GM18858 (cell line): Measurements from ENCODE around the gene NKD2.

Experiments
- ATAC-seq: cut with Tn5 transposase; IDR thresholded peaks from one replicate; pipeline ENCODE4 v1.9.1; 2021; ENCODE audit not compliant: unreplicated experiment

Gene NKD2

DNA sequence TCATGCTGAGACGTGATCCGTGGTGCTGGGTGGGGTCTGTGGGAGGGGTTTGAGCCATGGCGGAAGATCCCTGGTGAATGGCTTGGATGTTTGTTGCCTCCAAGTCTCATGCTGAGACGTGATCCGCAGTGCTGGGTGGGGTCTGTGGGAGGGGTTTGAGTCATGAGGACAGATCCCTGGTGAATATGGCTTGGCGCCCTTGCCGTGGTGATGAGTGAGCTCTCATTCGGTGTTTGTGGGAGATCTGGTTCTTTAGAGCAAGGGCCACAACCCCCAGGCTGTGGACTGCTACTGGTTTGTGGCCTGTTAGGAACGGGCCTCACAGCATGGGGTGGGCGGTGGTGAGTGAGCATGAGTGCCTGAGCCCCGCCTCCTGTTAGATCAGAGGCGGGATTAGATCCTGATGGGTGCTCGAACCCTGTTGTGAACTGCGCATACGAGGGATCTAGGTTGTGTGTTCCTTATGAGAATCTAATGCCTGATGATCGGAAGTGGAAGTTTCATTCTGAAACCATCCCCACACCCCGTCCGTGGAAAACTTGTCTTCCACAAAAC is 31.2 kb downstream of the NKD2 start:
- no peak for ATAC-seq

DNA sequence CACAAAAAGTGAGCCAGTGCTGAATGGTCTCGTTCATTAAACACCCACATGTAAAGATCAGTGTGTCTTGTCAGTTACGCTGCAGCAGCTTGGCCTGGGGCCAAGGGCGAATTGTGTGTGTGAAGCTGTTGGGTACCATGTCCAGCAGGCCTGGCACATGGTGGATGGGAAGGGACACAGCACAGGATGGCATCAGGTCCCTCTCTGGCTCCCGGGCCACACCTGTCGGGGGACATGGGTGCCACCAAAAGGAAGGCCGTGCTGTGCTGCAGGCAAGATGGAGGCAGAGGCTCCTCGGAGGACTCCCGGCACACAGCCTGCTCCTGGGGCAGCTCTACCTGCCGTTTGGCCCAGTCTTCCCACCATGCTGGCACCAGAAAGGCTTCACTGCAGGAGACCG is 32.0 kb downstream of the NKD2 start:
- no peak for ATAC-seq

DNA sequence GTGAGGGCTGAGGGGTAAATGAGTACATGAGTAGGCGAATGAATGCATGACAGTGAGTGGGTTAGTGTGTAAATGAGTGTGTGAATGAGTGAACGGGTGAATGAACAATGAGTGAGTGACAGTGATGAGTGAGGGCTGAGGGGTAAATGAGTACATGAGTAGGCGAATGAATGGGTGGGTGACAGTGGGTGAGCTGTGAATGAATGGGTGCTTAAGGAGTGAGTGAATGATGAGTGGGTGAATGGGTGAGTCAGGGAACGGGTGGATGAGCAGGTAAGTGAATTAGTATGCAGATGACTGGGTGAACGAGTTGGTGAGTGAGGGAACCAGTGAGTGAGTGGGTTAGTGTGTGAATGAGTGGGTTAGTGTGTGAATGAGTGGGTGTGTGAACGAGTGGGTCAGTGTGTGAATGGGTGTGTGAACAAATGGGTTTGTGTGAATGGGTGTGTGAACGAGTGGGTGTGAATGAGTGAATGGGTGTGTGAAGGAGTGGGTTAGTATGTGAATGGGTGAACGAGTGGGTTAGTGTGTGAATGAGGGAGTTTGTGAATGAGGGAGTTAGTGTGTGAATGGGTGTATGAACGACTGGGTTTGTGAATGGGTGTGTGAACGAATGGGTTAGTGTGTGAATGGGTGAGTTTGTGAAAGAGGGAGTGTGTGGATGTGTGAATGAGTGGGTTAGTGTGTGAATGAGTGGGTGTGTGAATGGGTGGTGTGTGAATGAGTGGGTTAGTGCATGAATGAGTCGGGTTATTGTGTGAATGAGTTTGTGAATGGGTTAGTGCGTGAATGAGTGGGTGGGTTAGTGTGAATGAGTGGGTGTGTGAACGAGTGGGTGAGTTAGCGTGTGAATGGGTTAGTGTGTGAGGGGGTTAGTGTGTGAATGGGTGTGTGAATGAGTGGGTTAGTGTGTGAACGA is 32.9 kb downstream of the NKD2 start:
- no peak for ATAC-seq

DNA sequence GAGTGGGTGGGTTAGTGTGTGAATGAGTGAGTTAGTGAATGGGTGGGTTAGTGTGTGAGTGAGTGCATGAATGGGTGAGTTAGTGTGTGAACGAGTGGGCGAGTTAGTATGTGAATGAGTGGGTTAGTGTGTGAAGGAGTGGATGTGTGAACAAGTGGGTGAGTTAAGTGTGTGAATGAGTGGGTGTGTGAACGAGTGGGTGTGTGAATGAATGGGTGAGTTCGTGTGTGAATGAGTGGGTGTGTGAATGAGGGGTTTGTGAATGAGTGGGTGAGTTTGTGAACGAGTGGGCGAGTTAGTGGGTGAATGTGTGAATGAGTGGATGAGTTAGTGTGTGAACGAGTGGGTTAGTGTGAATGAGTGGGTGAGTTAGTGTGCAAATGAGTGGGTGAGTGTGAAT is 34.0 kb downstream of the NKD2 start:
- no peak for ATAC-seq

DNA sequence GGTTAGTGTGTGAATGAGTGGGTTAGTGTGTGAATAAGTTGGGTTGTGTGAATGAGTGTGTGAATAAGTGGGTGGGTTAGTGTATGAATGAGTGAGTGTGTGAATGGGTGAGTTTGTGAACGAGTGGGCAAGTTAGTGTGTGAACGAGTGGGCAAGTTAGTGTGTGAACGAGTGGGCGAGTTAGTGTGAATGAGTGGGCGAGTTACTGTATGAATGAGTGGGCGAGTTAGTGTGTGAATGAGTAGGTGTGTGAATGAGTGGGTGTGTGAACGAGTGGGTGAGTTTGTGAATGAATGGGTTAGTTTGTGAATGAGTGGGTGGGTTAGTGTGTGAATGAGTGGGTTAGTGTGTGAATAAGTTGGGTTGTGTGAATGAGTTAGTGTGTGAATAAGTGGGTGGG is 34.7 kb downstream of the NKD2 start:
- ATAC-seq, result no peak

DNA sequence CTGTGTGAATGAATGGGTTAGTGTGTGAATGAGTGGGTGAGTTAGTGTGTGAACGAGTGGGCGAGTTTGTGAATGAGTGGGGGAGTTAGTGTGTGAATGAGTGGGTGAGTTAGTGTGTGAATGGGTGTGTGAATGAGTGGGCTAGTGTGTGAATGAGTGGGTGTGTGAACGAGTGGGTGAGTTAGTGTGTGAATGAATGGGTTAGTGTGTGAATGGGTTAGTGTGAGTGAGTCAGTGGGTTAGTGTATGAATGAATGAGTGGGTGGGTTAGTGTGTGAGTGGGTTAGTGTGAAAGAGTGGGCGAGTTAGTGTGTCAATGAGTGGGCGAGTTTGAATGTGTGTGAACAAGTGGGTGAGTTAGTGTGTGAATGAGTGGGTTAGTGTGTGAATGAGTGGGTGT is 35.5 kb downstream of the NKD2 start:
- ATAC-seq, result no peak

DNA sequence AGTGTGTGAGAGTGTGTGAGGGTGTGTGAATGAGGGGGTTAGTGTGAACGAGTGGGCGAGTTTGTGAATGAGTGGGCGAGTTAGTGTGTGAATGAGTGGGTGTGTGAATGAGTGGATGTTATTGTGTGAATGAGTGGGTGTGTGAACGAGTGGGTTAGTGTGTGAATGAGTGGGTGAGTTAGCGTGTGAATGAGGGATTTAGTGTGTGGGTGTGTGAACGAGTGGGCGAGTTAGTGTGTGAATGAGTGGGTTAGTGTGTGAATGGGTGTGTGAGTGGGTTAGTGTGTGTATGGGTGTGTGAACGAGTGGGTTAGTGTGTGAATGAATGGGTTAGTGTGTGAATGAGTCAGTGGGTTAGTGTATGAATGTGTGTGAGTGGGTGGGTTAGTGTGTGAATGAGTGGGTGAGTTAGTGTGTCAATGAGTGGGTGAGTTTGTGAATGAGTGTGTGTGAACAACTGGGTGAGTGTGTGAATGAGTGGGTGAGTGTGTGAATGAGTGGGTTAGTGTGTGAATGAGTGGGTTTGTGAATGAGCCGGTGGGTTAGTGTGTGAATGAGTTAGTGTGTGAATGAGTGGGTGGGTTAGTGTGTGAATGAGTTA is 37.5 kb downstream of the NKD2 start:
- ATAC-seq, result no peak

DNA sequence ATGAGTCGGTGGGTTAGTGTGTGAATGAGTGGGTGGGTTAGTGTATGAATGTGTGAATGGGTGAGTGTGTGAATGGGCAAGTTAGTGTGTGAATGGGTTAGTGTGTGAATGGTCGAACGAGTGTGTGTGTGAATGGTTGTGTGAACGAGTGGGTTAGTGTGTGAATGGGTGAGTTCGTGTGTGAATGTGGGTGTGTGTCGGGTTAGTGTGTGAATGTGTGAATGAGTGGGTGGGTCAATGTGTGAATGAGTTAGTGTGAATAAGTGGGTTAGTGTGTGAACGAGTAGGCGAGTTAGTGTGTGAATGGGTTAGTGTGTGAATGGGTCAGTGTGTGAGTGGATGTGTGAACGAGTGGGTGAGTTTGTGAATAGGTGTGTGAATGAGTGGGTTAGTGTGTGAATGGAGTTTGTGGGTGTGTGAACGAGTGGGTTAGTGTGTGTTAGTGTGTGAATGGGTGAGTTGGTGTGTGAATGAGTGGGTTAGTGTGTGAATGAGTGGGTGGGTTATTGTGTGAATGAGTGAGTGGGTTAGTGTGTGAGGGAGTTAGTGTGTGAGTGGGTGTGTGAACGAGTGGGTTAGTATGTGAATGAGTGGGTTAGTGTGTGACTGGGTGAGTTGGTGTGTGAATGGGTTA is 38.8 kb downstream of the NKD2 start:
- ATAC-seq, result no peak

DNA sequence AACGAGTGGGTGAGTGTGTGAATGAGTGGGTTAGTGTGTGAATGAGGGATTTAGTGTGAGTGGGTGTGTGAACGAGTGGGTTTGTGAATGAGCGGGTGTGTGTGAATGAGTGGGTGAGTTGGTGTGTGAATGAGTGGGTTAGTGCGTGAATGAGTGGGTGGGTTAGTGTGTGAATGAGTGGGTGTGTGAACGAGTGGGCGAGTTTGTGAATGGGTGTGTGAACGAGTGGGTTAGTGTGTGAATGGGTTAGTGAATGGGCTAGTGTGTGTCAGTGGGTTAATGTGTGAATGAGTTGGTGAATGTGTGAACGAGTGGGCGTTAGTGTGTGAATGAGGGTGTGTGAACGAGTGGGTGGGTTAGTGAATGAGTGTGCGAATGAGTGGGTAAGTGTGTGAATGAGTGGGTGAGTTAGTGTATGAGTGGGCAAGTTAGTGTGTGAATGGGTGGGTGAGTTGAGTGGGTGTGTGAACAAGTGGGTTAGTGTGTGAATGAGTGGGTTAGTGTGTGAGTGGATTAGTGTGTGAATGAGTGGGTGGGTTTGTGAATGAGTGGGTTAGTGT is 39.6 kb downstream of the NKD2 start:
- ATAC-seq, result no peak

DNA sequence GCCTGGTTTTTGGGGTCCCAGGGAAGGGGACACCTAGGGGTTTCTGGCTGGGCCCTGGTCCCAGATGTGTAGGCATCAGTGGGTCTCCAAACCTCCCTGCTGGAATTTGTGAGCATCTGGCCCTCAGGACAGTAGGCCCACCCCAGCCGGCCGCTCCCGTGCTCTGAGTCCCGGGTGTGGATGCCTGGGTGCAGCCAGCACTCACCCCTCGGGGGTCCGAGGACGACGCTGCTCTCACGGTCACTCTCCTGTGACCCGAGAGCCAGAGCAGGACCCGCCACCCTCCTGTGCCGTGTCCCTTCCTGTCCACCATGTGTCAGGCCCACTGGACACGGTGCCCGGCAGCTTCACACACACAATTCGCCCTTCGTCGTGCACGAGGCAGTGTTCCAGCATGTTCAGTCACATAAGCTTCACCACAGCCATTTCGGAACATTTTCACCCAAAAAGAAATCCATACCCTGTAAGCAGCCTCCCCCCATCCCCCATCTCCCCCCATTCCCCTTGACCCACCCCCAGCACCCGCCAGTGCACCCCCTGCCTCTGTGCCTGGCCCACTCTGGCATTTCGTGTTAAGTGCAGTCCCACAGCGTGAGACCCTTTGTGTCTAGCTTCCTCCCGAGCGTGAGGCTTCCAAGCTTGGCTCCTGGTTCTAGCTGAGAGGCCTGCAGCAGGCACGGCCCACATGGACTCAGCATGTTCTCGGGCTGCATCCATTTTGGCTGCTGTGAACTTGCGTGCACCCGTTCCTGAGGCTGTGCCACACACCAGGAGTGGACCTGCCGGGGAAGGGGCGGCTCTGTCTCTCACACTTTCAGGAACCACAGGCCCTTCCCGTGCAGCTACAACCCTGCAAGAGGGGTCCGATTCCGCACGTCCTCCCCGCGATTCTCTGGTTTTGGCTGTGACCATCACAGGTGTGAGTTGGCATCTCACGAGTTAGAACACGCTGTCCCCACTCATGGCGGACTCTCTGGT is 40.5 kb downstream of the NKD2 start:
- ATAC-seq, result no peak

DNA sequence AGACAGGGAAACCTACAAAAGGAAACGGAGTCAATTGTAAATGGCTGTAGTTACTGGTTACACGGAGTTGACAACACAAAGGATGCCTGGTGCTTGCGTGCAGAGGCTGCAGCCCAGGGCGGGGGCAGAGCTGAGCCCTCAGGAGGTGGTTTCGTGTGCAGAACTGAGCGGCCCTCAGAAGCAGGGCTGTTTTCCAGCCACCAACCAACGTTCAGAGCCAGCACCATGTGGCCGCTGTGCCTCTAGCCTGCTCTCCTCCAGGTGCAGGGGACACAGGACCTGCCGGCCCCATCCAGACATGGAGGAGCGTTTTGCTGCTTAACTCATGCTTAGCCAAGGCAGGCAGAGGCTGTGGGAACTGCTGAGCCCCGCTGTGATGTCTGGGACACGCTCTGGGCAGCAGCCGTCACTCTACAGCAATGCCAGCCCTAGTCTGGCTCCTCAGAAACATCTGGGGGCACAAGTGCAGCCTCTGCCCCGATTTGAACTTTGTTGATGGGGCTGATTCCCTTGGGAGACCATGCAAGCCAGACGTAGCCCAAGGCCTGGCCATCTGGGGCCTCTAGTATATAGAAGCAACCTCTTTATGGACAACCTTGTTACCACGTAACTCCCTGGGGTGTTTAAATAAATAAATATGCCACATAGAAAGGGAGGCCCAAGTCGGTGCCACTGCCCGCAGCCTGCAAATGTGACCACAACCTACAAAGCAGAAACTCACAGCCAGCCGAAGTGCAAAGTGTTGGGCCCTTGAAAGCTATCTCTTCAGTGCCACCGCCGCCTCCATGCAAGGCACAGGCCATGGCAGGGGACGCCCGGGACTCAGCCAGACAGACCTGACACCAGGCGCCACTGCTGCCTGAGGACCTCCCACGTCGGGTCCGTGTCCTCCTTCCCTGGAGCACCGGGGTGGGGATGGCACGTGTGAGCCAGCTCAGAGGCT is 42.1 kb downstream of the NKD2 start:
- no peak for ATAC-seq

DNA sequence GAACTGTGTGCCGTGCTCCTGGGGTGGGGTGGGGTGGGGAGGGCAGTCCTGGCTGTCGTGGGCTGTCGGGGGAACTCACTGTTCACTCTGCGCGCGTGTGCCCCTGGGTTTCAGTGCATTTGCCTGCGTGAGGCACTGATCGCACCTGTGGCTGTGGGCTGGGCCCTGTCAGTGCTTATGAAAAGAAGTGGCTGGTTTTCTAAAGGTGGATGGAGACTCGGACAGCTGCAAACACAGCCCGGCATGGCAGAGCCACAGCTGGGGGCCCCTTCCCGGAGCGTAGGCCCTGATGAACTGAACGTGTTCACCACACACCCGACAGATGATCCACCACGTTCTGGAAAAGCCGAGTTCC is 42.7 kb downstream of the NKD2 start:
- ATAC-seq, result no peak

DNA sequence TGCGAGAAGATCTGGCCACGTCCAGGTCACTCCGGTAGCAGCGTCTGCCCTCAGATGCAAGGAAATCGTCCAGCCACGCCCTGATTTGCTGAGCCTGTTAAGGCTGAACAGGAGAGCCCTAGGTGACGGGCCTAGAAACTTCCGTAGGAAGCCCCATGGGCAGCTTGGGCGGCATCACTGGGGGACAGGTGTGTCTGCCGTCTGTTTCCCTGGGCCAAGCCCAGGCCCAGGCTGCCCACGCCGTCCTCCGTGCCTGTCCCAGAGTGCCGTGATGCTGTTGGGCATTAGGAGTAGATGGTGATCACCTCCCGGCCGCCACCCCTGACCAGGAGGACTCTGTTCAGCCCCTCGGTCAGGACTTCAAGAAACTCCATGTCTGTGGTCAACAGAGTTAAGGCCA is 43.5 kb downstream of the NKD2 start:
- no peak for ATAC-seq

DNA sequence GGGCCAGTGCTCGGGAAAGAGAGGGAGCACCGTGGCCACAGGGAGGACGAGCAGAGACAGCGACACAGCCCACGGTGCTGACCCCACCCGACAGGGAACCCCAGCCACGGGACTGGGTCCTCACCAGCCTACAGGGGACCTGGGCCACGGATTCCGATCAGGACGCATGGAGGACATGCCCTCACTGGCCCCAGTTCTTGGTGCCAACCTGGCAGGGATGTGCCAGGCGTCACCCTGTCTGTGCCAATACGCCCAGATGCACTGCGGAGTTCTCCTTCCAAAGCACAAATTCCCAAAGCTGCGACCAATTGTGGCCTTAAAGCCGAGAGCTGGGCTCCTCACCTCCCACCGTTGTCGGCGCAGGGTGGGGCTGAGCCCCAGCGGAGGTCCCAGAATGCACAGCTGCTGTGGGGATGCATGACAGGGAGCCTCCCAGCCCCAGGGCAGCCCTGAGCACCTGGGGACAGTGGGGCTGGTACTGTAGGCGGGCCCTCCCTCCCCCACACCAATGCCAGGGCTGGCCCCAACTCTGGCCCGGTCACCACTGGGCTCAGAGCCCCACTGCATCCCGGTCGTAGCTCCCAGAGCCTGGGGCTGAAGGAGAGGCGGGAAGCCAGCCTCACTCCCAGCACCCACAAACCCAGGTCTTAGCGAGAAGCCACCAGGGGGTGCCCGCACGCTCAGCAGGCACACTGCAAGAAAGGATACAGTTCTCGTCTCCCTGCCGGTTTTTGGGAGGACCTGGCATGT is 44.2 kb downstream of the NKD2 start:
- no peak for ATAC-seq

DNA sequence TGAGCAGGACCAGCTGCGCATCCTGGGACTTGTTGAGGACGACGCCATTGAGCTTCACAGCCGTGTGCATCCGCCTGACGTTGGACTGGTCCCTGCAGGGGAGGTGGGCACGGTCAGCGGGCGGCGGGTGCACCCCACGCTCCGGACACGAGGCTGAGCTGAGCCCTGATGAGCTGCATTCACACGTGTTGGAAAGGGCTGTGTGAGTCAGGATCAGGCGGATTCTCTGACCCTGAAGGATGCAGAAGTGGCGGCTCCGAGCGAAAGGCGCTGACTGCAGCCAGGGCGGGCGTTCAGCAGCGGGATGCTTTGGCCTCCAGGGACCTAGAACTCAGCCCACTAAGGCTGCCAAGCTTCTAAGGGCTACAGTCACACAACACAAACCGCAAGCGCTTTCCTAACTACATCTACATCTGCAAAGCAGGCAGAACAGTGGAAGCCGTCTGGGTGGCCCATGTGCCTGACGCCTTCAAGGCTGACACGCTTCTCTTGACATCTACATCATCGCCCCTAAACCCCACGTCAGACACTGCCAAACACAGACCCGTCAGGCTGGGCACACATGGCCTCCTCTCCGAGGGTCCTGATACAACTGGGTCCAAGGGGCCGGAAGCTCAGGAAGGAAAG is 44.9 kb downstream of the NKD2 start:
- no peak for ATAC-seq

DNA sequence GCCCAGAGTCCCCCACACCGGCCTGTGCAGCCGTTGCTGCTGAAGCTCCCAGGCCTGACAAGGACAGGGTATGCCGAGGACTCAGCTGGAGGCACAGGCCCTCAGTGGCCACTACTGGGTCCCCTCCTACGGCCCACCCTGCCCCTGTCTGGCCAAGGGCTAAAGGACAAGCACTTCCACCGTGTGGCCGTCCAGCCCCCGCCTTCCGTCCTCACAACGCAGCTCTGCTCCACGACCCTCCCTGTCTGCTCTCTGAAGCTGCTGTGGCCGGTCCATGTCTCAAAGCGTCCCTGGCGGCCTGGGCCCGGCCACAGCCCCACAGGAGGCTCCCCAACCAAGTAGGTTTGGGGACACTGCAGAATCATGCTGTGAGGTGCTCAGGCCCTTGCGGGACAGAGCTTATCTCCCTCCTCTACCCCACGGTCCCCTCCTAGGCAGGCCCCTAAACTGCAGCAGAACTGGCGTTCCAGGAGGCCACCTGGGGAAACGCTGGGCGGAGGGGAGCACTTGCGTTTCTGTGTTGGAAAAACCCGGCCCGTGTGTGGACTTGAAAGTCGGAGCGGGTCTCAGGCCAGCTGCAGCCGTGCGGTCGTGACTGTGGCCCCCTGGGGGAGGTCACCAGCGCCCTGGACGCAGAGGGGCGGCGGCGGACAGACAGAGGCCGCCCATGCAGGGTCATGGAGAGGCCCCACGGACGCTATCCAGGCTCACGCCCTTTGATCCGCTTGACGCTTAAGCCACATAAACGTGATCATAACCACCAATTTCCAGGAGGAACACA is 45.6 kb downstream of the NKD2 start:
- no peak for ATAC-seq
